GM12875 (cell line): ENCODE measurements around the gene RPS6KA3.

Experiments
- H3K4me3 ChIP-seq: one replicate; pipeline ENCODE4 v1.5.1; 2011; ENCODE audit warnings: low read depth, low read length, control low read depth
- TF ChIP-seq, protein P1 (sequence below): IDR thresholded peaks from 2 replicates; pipeline ENCODE4 v1.5.1; 2011; ENCODE audit warnings: low read depth, mild to moderate bottlenecking, control low read depth, inconsistent platforms, low read length, moderate library complexity, borderline replicate concordance; ENCODE audit not compliant: insufficient read depth

The RPS6KA3 gene

DNA sequence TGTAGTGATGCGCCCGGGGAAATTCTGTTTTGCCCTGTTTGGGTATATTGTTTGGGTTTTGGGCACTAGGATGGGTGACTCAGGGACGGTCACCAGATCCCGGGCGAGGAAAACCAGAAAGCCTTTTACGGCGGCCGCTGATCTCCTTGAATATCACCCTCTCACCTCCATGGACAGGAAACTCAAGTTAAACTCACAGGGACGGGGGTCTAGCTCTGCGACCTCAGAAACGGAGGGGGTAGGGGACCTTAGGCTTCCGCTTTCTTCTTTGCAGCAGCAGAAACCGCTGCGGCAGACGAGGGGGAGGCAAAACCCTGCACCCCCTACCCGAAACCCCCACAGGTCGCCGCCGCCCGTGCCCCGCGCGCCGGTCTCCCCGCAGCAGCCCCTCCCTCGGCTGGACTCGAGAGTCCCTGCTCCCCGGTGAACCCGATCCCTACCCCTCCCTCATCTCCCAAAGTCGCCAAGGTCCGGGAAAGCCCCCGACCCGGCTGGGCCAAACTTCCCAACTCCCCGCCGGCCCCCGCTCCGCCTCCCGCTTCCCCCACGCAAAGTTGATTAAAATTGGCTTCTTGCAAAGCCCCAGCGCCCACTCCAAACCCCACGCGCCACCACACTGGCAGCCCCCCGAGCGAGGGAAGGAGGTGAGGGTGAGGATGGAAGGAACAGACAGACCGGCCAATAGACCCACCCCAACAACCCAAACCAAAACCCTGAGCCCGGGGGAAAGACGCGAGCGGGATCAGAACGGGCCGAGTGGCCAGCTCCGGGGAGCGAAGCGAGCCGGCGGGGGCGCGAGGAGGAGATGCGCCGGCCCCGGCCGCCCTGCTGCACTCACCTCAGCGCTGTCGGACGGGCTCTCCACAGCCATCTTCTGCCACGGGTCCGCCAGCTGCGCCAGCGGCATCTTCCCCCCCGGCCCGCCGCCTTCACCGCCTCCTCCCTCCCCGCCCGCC is 705 bp downstream of the RPS6KA3 start:
- TF ChIP-seq, protein P1, sequence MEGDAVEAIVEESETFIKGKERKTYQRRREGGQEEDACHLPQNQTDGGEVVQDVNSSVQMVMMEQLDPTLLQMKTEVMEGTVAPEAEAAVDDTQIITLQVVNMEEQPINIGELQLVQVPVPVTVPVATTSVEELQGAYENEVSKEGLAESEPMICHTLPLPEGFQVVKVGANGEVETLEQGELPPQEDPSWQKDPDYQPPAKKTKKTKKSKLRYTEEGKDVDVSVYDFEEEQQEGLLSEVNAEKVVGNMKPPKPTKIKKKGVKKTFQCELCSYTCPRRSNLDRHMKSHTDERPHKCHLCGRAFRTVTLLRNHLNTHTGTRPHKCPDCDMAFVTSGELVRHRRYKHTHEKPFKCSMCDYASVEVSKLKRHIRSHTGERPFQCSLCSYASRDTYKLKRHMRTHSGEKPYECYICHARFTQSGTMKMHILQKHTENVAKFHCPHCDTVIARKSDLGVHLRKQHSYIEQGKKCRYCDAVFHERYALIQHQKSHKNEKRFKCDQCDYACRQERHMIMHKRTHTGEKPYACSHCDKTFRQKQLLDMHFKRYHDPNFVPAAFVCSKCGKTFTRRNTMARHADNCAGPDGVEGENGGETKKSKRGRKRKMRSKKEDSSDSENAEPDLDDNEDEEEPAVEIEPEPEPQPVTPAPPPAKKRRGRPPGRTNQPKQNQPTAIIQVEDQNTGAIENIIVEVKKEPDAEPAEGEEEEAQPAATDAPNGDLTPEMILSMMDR = no peak
- peak overlapping the region; percentile 75 for H3K4me3 ChIP-seq

- TF ChIP-seq, protein P1 = no peak
- peak overlapping the region; percentile 75 for H3K4me3 ChIP-seq
Measured at GRCh38 chrX:20265221-20265725, 1.4 kb downstream of the RPS6KA3 start.

- H3K4me3 ChIP-seq = no peak overlapping the region
- TF ChIP-seq, protein P1 = no peak
Measured at GRCh38 chrX:20263474-20263873, 3.2 kb downstream of the RPS6KA3 start.

- no peak overlapping the region for H3K4me3 ChIP-seq
- TF ChIP-seq, protein P1 = no peak
Measured at GRCh38 chrX:20260885-20261284, 5.8 kb downstream of the RPS6KA3 start.

GRCh38 chrX:20254712-20255299 is 11.9 kb downstream of the RPS6KA3 start:
- H3K4me3 ChIP-seq = no peak overlapping the region
- TF ChIP-seq, protein P1 = no peak

- H3K4me3 ChIP-seq = no peak overlapping the region
- TF ChIP-seq, protein P1 = no peak
Measured at GRCh38 chrX:20253232-20253543, 13.5 kb downstream of the RPS6KA3 start.
